IPS-18c (cell line): ENCODE data around the gene CDKAL1.
"Not testable (repeated sequence)": the region's sequence is repeated elsewhere in the genome, so short reads cannot be mapped to it uniquely, and the experiment has no call there.

Experiments used
- H3K4me3 ChIP-seq: 2 replicates; pipeline ENCODE4 v1.7.0; 2013; ENCODE audit warnings: low read depth, mild to moderate bottlenecking, low read length, moderate library complexity; ENCODE audit not compliant: insufficient read depth
- H3K9me3 ChIP-seq: one replicate; pipeline ENCODE4 v1.6.1; 2013; ENCODE audit warnings: mild to moderate bottlenecking, low read length, moderate library complexity; ENCODE audit not compliant: control insufficient read depth, insufficient read depth

Gene CDKAL1

GRCh38 chr6:20706238-20706938, 172.1 kb downstream of the CDKAL1 start:
- H3K4me3 ChIP-seq: no peak overlapping the region

DNA sequence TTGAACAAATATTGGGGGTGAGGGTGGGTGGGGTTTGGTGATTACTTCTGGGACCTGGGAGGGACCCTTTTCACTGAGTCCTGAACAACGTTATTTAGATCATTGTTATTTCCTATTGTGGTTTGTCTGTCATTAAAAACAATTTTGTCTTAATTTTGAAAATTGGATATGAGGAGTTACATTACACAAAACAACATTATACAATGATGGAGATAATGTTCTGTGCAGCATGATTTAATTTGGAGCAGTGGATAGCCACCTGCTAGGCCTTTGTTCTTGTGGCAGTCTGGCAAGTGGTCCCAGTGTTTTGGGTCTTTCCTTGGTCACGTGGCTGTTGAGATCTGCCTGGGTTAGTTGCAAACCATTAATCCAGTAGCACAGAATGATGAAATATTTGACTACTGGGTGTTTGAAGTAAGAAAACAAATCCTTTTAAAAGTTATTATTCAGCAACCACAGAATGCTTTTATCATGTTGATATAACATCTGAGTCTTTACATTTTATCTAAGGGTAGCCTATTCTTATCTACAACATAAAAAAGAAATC, 172.8 kb downstream of the CDKAL1 start:
- no peak overlapping the region for H3K4me3 ChIP-seq
- H3K9me3 ChIP-seq: no peaks in the 10 kb centered on the region

More at GRCh38 chr6:20706238-20706938, 172.1 kb downstream of the CDKAL1 start:
- H3K9me3 ChIP-seq: no peaks in the 10 kb centered on the region

DNA sequence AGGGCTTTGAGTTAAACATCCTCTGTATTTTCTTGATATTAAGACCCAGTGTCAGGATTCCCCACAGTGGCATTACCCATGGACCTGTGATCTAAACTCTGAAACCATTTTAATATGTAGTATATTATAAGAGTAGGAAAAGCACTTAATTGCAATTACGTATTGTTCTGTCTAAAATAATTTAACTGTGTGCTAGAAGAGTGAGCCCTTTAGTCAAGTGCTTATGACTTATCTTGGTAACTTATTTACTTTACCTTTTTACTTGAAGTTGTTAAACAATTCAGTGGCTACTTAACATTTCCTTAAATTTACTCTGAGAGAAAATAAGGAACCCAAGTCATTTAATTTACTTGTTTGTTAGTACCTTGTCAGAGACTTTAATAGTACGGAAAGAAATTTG, 173.6 kb downstream of the CDKAL1 start:
- Histone ChIP-seq H3K4me3 (no peak overlapping the region), H3K9me3 (no peaks in the 10 kb centered on the region)

- Histone ChIP-seq H3K9me3 (no peaks in the 10 kb centered on the region), H3K4me3 (no peak overlapping the region)
Measured at GRCh38 chr6:20708367-20709124, 174.3 kb downstream of the CDKAL1 start.

GRCh38 chr6:20709451-20709850, 175.2 kb downstream of the CDKAL1 start:
- Histone ChIP-seq H3K4me3 (no peak overlapping the region), H3K9me3 (no peaks in the 10 kb centered on the region)

GRCh38 chr6:20710341-20710740, 176.1 kb downstream of the CDKAL1 start:
- no peak overlapping the region for H3K4me3 ChIP-seq
- no peaks in the 10 kb centered on the region for H3K9me3 ChIP-seq

DNA sequence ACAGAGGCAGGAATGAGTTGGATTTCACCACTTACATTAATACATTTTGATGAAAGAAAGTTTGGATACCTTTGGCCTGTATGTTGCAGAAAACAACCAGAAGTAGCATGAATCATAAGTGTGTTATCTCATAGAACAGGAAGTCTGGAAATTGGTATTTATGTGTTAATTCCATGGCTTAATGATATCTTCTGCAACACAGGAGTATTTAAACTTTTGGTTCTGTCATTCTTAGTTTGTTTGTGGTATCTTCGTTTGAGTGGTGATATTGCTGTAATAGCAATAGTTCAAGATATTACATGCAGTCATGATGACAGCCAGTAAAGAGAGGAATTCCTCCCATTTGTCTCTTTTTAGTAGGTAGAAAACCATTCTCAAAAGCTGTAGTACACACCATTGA, 177.3 kb downstream of the CDKAL1 start:
- Histone ChIP-seq H3K4me3 (no peak overlapping the region), H3K9me3 (no peaks in the 10 kb centered on the region)

DNA sequence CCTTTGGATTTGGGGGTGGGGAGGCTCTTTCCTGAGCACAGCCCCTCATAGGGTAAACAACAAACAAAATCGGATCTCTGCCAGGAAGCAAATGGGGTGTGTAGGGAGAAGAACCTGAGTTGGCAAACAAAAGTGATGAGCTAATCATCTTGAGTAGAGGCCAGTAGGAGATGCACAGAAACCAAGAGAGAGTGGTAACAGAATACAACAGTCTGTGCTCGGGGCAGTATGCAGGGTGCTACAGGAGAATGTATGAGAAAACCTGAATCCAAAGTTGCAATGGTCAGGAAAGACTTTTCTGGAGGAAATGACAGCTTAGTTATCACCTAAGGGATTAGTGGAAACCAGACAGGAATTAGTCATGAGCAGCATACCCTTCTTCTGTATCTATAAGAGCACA, 177.8 kb downstream of the CDKAL1 start:
- no peaks in the 10 kb centered on the region for H3K9me3 ChIP-seq
- H3K4me3 ChIP-seq: no peak overlapping the region

GRCh38 chr6:20715135-20715806, 181.0 kb downstream of the CDKAL1 start:
- Histone ChIP-seq H3K4me3 (no peak overlapping the region), H3K9me3 (no peaks in the 10 kb centered on the region)

- H3K4me3 ChIP-seq: no peak overlapping the region
- no peaks in the 10 kb centered on the region for H3K9me3 ChIP-seq
Measured at GRCh38 chr6:20716865-20717264, 182.6 kb downstream of the CDKAL1 start.

- no peak overlapping the region for H3K4me3 ChIP-seq
- H3K9me3 ChIP-seq: no peaks in the 10 kb centered on the region
Measured at GRCh38 chr6:20717743-20718142, 183.5 kb downstream of the CDKAL1 start.

DNA sequence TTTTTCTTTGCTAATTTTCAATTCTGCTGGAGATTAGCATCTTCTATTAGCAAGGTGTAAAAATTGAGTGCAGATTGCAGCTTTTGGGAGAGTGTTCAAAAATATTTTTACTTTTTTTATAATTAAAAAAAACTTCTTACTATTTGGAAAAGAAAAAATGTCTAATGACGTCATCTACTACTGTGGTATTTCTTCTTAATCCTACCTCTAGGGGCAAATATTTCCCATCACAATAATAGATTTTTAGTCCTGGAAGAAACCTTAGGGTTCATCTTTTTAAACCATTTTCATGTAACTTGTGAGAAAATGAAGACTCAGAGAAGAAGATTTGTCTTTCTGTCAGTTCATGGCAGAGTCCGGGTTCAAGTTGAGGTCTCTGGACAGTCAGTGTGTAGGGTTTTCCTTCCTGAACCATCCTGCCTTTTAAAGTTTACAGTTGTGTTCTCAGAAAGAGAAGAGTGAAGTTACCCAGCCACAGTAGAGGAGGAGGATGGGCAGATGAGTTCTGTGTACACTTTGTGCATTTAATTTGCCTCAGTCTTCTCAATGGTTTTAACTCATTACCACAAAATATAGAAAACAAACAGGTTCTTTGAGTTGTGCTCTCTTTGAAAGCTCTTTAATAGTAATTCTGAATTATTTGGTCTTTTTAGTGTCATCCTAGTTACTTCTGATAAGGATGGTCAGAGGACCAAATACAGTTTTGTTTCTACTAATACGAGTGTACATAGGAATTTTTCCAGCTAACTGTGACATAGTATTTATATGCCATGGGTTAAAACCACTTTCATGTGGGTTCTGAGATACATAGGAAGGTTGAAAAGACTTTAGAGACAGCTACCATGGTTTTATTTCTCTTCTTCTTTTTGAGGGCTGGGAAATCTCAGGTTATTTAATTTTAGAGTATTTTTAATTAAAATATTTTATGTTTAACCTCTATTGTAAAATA, 184.7 kb downstream of the CDKAL1 start:
- H3K9me3 ChIP-seq: no peaks in the 10 kb centered on the region
- no peak overlapping the region for H3K4me3 ChIP-seq

GRCh38 chr6:20719980-20720379, 185.7 kb downstream of the CDKAL1 start:
- H3K9me3 ChIP-seq: no peaks in the 10 kb centered on the region
- no peak overlapping the region for H3K4me3 ChIP-seq

DNA sequence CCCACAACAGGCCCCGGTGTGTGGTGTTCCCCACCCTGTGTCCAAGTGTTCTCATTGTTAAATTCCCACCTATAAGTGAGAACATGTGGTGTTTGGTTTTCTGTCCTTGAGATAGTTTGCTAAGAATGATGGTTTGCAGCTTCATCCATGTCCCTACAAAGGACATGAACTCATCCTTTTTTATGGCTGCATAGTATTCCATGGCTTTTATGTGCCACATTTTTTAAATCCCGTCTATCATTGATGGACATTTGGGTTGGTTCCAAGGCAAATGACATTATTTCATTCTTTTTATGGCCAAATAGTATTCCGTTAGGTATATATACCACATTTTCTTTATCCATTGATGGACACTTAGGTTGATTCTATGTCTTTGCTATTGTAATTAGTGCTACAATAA, 186.9 kb downstream of the CDKAL1 start:
- H3K4me3 ChIP-seq, H3K9me3 ChIP-seq: not testable (repeated sequence)

GRCh38 chr6:20722455-20722854, 188.2 kb downstream of the CDKAL1 start:
- no peak overlapping the region for H3K4me3 ChIP-seq
- H3K9me3 ChIP-seq: no peaks in the 10 kb centered on the region

GRCh38 chr6:20723236-20723635, 189.0 kb downstream of the CDKAL1 start:
- Histone ChIP-seq H3K4me3 (no peak overlapping the region), H3K9me3 (no peaks in the 10 kb centered on the region)
